Endothelial cell (in vitro differentiated cells): ENCODE measurements around the gene TREML2. TPM values are rescaled to one million over a fixed set of nuclear protein-coding genes. Genes with fewer than 3 reads are reported as not detected.
"Not testable (repeated sequence)": the region's sequence is repeated elsewhere in the genome, so short reads cannot be mapped to it uniquely, and the experiment has no call there.

Experiments used
- DNase-seq: peaks from one replicate; pipeline ENCODE4 v3.0.0; 2021; ENCODE audit warnings: low spot score
- H3K27ac Mint-ChIP-seq: one replicate; pipeline ENCODE4 v1.8.0; 2021; ENCODE audit warnings: mixed read lengths, inconsistent platforms; ENCODE audit not compliant: unreplicated experiment
- H3K27me3 Mint-ChIP-seq: one replicate; pipeline ENCODE4 v1.8.0; 2021; ENCODE audit warnings: mild to moderate bottlenecking, moderate library complexity, mixed read lengths, inconsistent platforms; ENCODE audit not compliant: unreplicated experiment
- H3K36me3 Mint-ChIP-seq: one replicate; pipeline ENCODE4 v1.8.0; 2021; ENCODE audit warnings: mild to moderate bottlenecking, low read depth, mixed read lengths, inconsistent platforms; ENCODE audit not compliant: unreplicated experiment
- H3K4me1 Mint-ChIP-seq: one replicate; pipeline ENCODE4 v1.8.0; 2021; ENCODE audit warnings: mild to moderate bottlenecking, mixed read lengths, inconsistent platforms; ENCODE audit not compliant: unreplicated experiment
- H3K4me3 Mint-ChIP-seq: one replicate; pipeline ENCODE4 v1.8.0; 2021; ENCODE audit warnings: mild to moderate bottlenecking, mixed read lengths, inconsistent platforms; ENCODE audit not compliant: unreplicated experiment
- H3K9me3 Mint-ChIP-seq: one replicate; pipeline ENCODE4 v1.8.0; 2021; ENCODE audit warnings: mixed read lengths, inconsistent platforms; ENCODE audit not compliant: unreplicated experiment
- CTCF ChIP-seq: fragments of 200-600 bp; sonication (generic); IDR thresholded peaks from one replicate; pipeline ENCODE4 v1.5.0; 2021; ENCODE audit warnings: antibody characterized with exemption; ENCODE audit not compliant: unreplicated experiment
- long read RNA-seq: library from polyadenylated mRNA; unstranded; transcript quantifications from one replicate; pipeline ENCODE4 v2.0.0, GENCODE V29; 2020; ENCODE audit not compliant: unreplicated experiment
- total RNA-seq: library from RNA; stranded (reverse); fragmentation: NEBNext Ultra II Directional; extraction: Animal tissue kit (Norgen Biotek cat#: 25700); gene quantifications from one replicate; pipeline ENCODE4 v1.2.1, GENCODE V29; 2021; ENCODE audit not compliant: unreplicated experiment

Gene TREML2
- total RNA-seq, result 0.10 TPM
- long read RNA-seq, result 0 reads

- Mint-ChIP-seq H3K36me3 (no peaks in the 10 kb centered on the region), H3K27ac (peak within 1 kb of the TSS; percentile 37), H3K27me3 (peaks cover 3% of the 10 kb centered on the region), H3K4me3 (no peak within 1 kb of the TSS), H3K9me3 (no peaks in the 10 kb centered on the region), H3K4me1 (peaks cover 24% of the 10 kb centered on the region)
- no peak for TF ChIP-seq CTCF
- DNase-seq, result no peak
Observed at GRCh38 chr6:41200901-41201763, at the start of gene TREML2. Gene TREML2, minus strand, starts transcription at chr6:41201149. Its CDS starts 141 bp downstream, at chr6:41201008.

GRCh38 chr6:41247882-41248705 is 47.1 kb upstream of the TREML2 start:
- no peaks in the 10 kb centered on the region for H3K9me3 Mint-ChIP-seq
- no peaks in the 10 kb centered on the region for H3K4me1 Mint-ChIP-seq
- no peak overlapping the region for H3K27ac Mint-ChIP-seq
- TF ChIP-seq CTCF, result no peak
- no peaks in the 10 kb centered on the region for H3K27me3 Mint-ChIP-seq
- no peak for DNase-seq
- no peaks in the 10 kb centered on the region for H3K36me3 Mint-ChIP-seq
- H3K4me3 Mint-ChIP-seq, result no peak overlapping the region

GRCh38 chr6:41247288-41247865 is 46.4 kb upstream of the TREML2 start:
- H3K9me3 Mint-ChIP-seq, result no peaks in the 10 kb centered on the region
- H3K27me3 Mint-ChIP-seq, result no peaks in the 10 kb centered on the region
- no peak overlapping the region for H3K27ac Mint-ChIP-seq
- no peaks in the 10 kb centered on the region for H3K4me1 Mint-ChIP-seq
- H3K36me3 Mint-ChIP-seq, result no peaks in the 10 kb centered on the region
- no peak for DNase-seq
- H3K4me3 Mint-ChIP-seq, result no peak overlapping the region
- no peak for TF ChIP-seq CTCF

- not testable (repeated sequence) for H3K4me3 Mint-ChIP-seq, DNase-seq, H3K36me3 Mint-ChIP-seq, H3K27ac Mint-ChIP-seq, H3K9me3 Mint-ChIP-seq, H3K27me3 Mint-ChIP-seq, H3K4me1 Mint-ChIP-seq
Observed at GRCh38 chr6:41246529-41246928, 45.6 kb upstream of the TREML2 start.

GRCh38 chr6:41239467-41240159 is 38.7 kb upstream of the TREML2 start:
- no peaks in the 10 kb centered on the region for H3K36me3 Mint-ChIP-seq
- H3K4me1 Mint-ChIP-seq, result peaks cover 20% of the 10 kb centered on the region
- no peaks in the 10 kb centered on the region for H3K27me3 Mint-ChIP-seq
- H3K4me3 Mint-ChIP-seq, result peak overlapping the region; percentile 48
- peaks cover 3% of the 10 kb centered on the region for H3K9me3 Mint-ChIP-seq
- peak; percentile 34 for DNase-seq
- H3K27ac Mint-ChIP-seq, result no peak overlapping the region
- TF ChIP-seq CTCF, result no peak
